ENCODE results near the gene PHLDA3.

PHLDA3 gene

DNA sequence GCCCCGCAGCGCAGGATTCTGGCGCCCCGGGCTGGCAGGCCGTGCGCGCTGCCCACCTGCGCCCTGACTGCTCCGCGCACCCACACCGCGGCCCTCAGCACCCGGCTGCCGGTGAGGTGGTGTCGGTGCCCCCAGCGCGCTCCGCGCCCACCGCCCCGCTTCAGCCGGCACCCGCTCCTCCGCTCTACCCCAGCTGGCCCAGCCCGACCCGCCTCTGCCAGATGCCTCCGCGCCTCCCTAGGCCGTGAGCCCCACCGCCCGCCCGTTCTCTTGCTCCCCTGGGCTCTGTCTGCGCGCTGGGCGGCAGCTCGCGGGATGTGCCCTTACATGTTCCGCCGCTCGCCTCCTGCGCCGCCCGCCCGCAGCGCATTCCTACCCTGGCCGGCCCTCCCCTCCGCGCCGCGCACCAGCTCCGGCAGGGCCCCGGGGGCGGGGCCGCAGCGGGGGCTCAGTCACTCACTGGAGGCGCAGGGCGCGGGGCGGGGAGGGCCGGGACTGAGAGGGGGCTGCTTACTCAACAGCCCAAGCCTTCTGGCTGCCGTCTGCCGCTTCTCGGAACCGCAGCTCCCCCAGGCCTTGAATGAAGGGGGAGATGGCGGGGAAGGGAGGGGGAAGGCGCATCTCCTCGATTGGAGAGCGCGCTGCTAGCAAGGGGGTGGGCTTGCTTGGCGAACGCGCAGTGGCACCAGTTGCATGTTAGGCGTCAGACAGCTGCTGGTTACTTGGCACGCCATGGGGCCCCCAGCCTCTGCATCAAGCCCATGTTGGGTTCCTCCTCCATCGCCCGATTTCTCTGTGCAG lies at the start of gene PHLDA3:
Gene PHLDA3, minus strand, starts transcription at position 345 of the 801 bp plus-strand sequence. CDS start 402 bp downstream, outside the sequence.
- no peak for DNase-seq

DNA sequence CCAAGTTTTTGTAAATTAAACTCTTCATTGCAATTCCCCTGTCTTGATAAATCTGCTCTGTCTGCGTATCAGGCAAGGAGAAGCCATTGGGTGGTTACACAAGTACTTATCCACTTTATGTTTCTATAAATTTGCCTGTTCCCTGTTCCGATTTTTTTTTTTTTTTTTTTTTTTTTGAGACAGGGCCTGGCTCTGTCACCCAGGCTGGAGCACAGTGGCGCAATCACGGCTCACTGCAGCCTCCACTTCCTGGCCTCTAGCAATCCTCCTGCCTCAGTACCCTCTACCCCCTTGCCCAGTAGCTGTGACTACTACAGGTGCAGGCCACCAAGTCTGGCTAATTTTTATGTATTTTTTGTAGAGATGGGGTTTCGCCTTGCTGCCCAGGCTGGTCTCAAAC lies 49.1 kb upstream of the PHLDA3 start:
- DNase-seq: no peak

GRCh38 chr1:201517631-201518030 lies 48.6 kb upstream of the PHLDA3 start:
- no peak for DNase-seq

DNA sequence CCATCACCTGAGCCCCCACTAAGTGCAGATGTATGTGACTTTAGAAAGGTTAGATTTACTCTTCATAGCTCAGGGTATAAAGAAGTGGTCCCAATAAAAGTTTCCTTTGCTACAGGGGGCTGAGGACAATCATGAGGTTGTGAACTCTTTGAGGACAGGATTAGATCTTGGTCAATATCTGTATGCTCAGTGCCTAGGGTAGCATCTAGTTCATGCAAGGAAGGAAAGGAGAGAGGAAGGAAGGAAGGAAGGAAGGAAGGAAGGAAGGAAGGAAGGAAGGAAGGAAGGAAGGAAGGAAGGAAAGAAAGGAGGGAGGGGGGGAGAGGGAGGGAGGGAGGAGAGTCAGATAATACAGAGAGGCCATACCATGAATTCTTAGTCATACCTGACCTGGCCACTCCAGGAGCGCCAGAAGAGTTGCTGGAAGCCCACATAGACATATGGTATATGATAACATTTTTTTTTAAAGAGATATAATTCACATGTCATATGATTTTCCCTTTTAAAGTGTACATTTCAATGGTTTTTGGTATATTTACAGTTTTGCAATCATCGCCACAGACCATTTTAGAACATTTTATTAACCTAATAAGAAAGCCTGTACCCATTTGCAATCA lies 47.6 kb upstream of the PHLDA3 start:
- DNase-seq: no peak

DNA sequence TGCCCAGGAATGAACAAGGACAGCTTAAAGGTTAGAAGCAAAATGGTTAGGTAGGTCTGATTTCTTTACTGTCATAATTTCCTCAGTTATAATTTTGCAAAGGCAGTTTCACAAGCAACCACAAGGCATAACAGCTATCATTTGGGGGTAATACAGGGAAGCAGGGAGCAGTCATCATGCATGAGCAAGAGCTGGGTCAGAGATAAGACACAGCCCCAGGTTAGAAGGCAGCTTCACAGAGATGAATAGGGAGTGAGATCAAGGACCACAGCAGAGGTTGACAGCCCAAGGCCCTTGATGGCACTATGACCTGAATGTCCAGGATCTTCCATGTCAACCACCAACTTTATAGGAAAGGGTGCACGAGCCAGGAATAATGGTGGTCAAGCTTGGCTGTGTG lies 46.9 kb upstream of the PHLDA3 start:
- no peak for DNase-seq

DNA sequence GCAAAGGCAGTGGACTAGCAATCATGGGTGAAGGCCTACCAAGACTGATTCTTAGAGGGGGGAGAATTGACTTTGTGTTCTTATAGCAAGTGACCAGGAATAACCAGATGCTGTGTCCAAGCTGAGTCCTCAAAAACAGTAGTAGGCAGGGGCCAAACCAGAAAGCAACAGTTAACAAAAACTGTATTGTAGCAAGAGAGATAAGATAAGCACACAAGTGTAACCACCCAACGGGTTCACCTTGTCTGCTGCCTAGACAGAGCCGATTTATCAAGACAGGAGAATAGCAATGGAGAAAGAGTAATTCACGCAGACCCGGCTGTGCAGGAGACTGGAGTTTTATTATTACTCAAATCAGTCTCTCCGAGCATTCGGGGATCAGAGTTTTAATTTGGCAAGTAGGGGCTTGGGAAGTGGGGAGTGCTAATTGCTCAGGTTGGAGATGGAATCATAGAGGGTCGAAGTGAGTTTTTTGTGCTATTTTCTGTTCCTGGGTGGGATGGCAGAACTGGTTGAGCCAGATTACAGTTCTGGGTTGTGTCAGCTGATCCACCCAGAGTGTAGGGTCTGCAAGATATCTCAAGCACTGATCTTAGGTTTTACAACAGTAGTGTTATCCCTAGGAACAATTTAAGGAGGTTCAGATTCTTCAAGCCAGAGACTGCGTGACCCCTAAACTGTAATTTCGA lies 46.2 kb upstream of the PHLDA3 start:
- no peak for DNase-seq

- no peak for DNase-seq
Observed at GRCh38 chr1:201514466-201514865, 45.5 kb upstream of the PHLDA3 start.

DNA sequence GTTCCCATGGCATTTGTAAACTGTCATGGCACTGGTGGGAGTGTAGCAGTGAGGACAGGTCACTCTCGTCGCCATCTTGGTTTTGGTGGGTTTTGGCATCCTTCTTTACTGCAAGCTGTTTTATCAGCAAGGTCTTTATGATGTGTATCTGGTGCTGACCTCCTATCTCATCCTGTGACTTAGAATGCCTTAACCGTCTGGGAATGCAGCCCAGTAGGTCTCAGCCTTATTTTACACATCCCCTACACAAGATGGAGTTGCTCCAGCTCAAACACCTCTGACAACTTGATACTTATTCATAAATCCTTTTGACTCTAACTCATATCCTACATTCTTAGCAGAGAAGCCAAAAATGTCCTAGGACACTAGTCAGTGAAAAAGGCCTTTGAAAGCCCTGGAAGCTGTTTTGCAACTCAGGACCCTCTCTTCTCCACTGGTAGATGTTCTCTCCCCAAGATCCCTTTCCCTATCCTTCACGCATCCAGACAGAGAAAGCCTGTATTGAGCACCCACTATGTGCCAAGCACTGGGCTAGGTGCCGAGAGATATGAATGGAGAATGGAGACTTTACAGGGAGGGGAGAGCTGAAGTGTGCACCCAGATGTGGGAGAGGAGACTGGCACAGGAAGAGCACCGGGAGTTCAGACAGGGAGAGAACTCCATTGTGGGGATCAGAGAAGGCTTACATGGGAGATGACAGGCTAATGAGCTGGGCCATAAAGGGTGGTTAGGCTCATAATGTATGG lies 44.7 kb upstream of the PHLDA3 start:
- DNase-seq: no peak

DNA sequence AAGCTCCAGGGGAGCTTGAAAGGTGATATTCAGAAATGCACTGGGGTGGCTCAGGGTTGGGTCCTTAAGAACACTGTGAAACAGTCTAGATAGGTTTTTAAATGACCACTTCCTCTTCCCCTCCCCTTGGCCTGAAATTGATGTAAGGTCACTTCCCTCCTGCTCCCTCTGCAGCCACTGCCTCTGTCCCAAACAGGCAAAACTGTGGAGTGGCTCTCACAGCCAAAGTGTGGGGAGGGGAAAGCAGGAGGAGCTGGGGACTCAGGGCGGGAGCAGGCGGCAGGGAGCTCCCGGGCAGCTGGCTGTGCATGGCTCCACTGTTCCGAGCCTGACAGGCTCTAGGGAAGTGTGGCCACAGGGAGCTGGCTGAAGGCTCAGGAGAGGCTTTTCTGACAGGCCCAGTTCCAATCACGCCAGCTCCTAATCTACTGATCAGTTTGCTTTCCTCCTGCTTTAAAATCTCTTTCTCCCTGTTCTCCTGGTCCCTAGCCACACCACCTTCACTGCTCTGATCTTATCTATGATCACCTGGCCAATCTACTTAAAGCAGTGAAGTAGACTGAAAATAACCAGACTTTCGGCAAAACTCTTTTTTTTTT lies 43.1 kb upstream of the PHLDA3 start:
- no peak for DNase-seq

DNA sequence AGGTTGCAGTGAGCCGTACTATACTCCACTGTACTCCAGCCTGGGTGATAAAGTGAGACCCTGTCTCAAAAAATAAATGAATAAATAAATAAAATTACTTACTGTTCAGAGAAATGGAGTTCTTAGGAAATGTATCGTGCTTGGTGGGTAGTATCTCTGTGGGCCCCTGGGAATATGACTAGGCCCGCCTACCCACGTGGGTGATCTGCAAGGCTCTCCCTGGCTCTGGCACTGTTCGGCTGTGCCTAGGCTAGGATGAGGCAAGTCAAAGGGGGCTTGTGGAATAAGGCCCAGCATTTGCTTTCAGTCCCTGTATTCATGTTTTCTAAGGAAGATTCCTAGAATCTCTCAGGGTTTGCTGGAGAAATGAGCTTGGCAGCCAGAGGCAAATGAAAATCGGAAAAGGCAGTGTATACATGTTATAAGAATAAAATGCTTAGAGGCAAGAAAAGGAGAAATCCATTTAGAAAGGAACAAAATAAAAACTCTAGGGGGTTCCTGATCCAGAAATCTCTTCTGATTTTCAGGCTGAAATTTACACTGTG lies 42.5 kb upstream of the PHLDA3 start:
- DNase-seq: no peak

GRCh38 chr1:201510734-201511133 lies 41.7 kb upstream of the PHLDA3 start:
- DNase-seq: no peak

DNA sequence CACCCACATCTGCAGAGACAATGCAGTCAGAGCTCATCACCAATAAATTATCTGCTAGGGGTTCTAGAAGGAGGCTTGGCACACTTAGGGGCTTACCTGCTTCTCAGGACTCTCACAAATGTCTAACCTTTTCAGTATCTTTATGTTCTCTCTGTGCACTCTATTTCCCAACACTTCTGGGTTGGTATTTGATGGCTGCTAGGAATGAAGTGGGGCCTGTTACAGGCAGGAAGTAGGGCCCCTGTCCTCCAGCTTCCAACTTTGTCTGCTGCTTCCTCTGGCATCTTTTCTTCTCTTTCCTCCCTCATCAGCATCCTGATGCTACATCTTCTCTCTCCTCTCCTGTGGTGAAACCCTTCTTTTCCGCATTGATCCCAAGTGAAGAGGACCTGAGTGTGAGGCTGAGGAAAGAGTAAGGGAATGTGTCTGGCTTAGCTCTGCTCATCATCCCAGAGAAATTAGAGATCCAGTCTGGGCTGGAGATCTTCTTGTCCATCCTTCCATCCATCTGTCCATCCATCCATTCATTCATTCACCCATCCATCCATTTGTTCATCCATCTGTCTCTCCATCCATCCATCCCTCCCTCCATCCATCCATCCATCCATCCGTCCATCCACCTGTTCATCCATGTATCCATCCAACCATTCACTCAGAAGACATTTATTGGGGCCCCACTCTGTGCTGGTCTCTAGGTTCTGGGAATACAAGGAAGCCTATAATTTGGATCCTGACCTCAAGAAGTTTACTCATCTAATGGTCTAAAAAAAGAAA lies 40.8 kb upstream of the PHLDA3 start:
- no peak for DNase-seq

GRCh38 chr1:201508809-201509208 lies 39.8 kb upstream of the PHLDA3 start:
- no peak for DNase-seq

DNA sequence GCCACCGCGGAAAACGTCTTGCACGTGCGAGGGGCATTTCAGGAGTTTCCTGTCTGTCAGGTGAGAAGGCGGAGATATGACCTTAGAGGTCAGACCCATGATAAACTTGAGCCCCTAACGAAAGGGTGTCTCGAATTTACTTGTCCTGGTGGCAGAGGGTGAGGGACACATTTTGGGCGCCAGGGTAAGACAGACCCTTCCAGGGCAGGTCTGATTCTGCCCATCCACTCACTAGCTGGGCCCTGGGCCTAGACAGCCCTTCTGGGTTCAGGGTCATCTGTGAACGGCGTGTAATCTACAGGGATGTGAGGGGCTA lies 38.3 kb upstream of the PHLDA3 start:
- DNase-seq: no peak

DNA sequence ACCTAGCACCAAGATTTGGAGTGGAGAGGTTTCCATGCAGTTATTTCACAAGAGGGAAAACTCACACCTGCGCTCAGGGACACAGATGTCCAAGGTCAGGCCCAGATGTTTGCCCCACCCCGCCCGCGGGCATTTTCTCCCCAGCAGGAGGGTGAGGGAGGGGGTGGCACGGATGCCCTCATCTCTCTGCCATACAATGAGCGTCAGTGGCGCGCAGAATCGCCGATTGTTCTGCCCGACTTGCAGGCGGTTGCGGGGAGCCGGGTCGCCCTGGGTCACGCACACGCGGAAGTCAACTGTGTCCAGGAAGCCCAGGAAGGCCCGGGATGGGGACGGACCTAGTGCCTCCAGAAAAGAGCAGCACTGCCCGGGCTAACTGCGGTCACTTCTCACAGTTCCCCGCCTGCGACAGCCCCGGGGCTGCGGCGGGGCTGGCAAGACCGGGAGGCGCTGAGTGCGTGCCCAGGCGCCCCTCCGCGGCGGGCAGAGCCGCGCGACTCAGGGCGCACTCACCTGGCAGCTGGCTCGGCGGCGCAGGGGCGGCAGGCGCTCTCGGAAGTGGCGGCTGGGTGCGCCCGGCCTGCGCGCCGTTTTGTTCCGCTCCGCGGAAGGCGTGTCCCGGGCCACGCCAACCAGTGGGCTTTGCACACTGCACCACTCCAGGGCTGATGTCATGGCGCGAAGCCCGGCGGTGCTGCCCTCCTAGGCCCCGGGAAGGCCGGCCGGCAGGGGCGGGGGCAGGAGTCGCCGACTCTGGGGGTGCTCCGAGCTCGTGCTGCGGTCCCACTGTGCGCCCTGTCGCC lies 37.8 kb upstream of the PHLDA3 start, which contains the start of gene CSRP1:
Gene CSRP1, minus strand, starts transcription at position 567 of the 803 bp plus-strand sequence. CDS start 10,820 bp downstream, outside the sequence.
- peak; percentile 37 to 48 for DNase-seq

DNA sequence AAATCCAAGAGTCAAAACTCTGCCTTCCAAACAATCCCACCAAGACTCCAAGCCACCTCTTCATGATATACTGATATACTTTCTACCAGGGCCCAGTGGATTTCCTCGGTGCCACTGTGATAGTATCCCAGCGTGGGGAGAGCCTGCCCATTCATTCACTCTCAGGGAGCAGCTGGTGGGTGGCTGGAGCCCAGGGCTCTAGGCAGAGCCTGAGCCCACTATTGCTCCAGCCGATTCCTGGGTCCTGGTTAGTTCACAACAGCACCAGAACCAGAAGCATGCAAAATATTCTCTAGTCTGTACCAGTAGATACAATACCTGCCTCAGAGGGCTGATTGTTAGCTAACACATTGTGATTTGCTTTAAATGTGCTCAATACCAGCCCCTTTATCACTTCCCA lies 37.1 kb upstream of the PHLDA3 start:
- DNase-seq: no peak

GRCh38 chr1:201505503-201505890 lies 36.5 kb upstream of the PHLDA3 start:
- no peak for DNase-seq

DNA sequence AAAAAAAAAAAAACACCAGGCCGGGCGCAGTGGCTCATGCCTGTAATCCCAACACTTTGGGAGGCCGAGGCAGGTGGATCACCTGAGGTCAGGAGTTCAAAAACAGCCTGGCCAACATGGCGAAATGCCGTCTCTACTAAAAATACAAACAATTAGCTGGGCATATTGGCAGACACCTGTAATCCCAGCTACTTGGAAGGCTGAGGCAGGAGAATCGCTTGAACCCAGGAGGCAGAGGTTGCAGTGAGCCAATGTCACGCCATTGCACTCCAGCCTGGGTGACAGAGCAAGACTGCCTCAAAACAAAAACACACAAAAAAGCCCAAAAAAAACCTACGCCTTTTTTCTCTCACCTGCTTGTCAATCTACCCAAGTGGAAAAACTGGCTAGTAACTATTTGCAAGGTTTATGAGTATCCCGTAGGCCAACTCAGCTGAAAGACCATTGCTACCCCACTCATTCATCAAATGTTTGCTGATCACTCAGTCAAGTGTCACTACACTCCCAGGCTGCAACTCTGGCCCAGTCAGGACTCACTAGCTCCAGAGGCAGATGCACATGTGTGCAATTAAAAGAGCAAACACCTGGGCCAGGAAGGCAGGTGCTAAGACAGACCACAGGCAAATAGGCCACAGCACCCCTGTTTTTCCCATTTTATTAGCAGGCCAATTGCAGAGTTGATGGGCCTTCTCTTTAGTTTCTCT lies 36.0 kb upstream of the PHLDA3 start:
- no peak for DNase-seq

DNA sequence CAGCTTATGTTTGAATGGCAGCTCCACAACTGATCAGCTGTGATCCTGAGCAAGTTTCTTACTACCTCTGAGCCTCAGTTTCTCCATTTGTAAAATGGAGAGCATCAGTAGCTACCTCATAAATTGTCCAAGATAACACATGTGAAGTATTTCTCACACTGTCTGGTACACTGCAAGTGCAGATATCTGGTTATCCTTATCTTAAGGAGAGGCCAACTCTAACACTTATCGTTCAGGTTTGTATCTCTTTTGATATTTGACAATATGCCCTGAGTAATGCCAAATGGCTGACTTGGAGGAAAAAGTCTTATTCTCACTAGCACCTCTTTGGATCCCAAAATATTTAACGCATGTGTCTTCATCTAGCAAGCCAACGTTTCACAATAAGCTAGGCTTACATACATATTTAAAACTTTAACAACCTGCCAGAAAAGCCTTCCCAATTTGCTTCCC lies 35.2 kb upstream of the PHLDA3 start:
- DNase-seq: no peak

Data from SW 1271 (cell line).